ENCODE measurements around the gene JMJD4.

Gene JMJD4

GRCh38 chr1:227747948-227748495, 12.9 kb upstream of the JMJD4 start:
- no peak overlapping the region for H3K4me2 ChIP-seq (ENCODE audit: low read length)
- TF ChIP-seq EZH2phosphoT487 (IDR thresholded peaks at IDR 0.05; ENCODE audit: borderline replicate concordance, low read length) = no peak
- TF ChIP-seq, protein P1, sequence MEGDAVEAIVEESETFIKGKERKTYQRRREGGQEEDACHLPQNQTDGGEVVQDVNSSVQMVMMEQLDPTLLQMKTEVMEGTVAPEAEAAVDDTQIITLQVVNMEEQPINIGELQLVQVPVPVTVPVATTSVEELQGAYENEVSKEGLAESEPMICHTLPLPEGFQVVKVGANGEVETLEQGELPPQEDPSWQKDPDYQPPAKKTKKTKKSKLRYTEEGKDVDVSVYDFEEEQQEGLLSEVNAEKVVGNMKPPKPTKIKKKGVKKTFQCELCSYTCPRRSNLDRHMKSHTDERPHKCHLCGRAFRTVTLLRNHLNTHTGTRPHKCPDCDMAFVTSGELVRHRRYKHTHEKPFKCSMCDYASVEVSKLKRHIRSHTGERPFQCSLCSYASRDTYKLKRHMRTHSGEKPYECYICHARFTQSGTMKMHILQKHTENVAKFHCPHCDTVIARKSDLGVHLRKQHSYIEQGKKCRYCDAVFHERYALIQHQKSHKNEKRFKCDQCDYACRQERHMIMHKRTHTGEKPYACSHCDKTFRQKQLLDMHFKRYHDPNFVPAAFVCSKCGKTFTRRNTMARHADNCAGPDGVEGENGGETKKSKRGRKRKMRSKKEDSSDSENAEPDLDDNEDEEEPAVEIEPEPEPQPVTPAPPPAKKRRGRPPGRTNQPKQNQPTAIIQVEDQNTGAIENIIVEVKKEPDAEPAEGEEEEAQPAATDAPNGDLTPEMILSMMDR (IDR thresholded peaks at IDR 0.05; ENCODE audit: low read depth, low read length, poor library complexity, severe bottlenecking) = no peak
- H3K9me3 ChIP-seq (ENCODE audit: control insufficient read depth, insufficient read depth, low read length) = no peaks in the 10 kb centered on the region
- no peaks in the 10 kb centered on the region for H3F3A ChIP-seq (ENCODE audit: control insufficient read depth, insufficient read depth)
- no peaks in the 10 kb centered on the region for H3K27me3 ChIP-seq (ENCODE audit: control insufficient read depth, low read length)
- no peaks in the 10 kb centered on the region for H3K4me1 ChIP-seq (ENCODE audit: control insufficient read depth, low read length)
- H3K79me2 ChIP-seq (ENCODE audit: control insufficient read depth, low read length) = peaks cover 43% of the 10 kb centered on the region
- no peak overlapping the region for H3K4me3 ChIP-seq (ENCODE audit: low read length)
- no peak overlapping the region for H3K27ac ChIP-seq (ENCODE audit: low read depth, low read length)
- H3K9me2 ChIP-seq (replicated peaks; ENCODE audit: control insufficient read depth, low read length) = no peaks in the 10 kb centered on the region
- H4K20me1 ChIP-seq (ENCODE audit: control insufficient read depth, insufficient read depth, low read depth, low read length) = 0 out of 2 replicates have a peak, but pooled peaks cover 4% of the 10 kb centered on the region
- no peaks in the 10 kb centered on the region; the same call in 1 of the 2 replicates for H3K36me3 ChIP-seq (ENCODE audit: control insufficient read depth, low read length)

GRCh38 chr1:227747382-227747781, 12.3 kb upstream of the JMJD4 start:
- Histone ChIP-seq H3F3A (ENCODE audit: control insufficient read depth, insufficient read depth) (no peaks in the 10 kb centered on the region), H3K9me3 (ENCODE audit: control insufficient read depth, insufficient read depth, low read length) (no peaks in the 10 kb centered on the region), H3K4me3 (ENCODE audit: low read length) (no peak overlapping the region), H4K20me1 (ENCODE audit: control insufficient read depth, insufficient read depth, low read depth, low read length) (0 out of 2 replicates have a peak, but pooled peaks cover 4% of the 10 kb centered on the region), H3K27me3 (ENCODE audit: control insufficient read depth, low read length) (no peaks in the 10 kb centered on the region), H3K27ac (ENCODE audit: low read depth, low read length) (no peak overlapping the region), H3K4me1 (ENCODE audit: control insufficient read depth, low read length) (no peaks in the 10 kb centered on the region), H3K9me2 (replicated peaks; ENCODE audit: control insufficient read depth, low read length) (no peaks in the 10 kb centered on the region), H3K36me3 (ENCODE audit: control insufficient read depth, low read length) (no peaks in the 10 kb centered on the region; the same call in 1 of the 2 replicates), H3K79me2 (ENCODE audit: control insufficient read depth, low read length) (peaks cover 48% of the 10 kb centered on the region), H3K4me2 (ENCODE audit: low read length) (no peak overlapping the region)
- TF ChIP-seq EZH2phosphoT487 (IDR thresholded peaks at IDR 0.05; ENCODE audit: borderline replicate concordance, low read length) = no peak
- TF ChIP-seq, protein P1 (IDR thresholded peaks at IDR 0.05; ENCODE audit: low read depth, low read length, poor library complexity, severe bottlenecking) = no peak

DNA sequence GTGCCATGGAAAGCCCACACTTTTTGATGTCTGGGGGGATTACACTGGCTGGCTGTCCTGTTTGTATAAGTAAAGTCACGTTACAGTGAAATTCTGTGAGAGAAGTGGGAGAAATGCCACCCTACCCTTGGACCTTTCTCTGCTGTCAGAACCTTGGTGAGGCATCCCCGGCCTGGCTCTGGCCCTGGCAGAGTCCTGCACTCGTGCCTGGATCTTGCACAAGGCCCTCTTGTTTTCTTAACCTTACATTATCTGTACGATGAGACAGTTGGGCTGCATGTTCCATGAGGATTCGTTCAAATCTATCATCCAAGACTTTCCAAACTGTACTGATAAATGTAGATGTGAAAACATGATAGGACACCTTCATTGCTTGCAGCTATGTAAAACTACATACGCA, 11.6 kb upstream of the JMJD4 start:
- no peaks in the 10 kb centered on the region for H3K9me2 ChIP-seq (replicated peaks; ENCODE audit: control insufficient read depth, low read length)
- H3K27ac ChIP-seq (ENCODE audit: low read depth, low read length) = no peak overlapping the region
- H3K4me3 ChIP-seq (ENCODE audit: low read length) = no peak overlapping the region
- no peak for TF ChIP-seq EZH2phosphoT487 (IDR thresholded peaks at IDR 0.05; ENCODE audit: borderline replicate concordance, low read length)
- TF ChIP-seq, protein P1 (IDR thresholded peaks at IDR 0.05; ENCODE audit: low read depth, low read length, poor library complexity, severe bottlenecking) = no peak
- no peaks in the 10 kb centered on the region for H3K9me3 ChIP-seq (ENCODE audit: control insufficient read depth, insufficient read depth, low read length)
- 0 out of 2 replicates have a peak, but pooled peaks cover 4% of the 10 kb centered on the region for H4K20me1 ChIP-seq (ENCODE audit: control insufficient read depth, insufficient read depth, low read depth, low read length)
- no peaks in the 10 kb centered on the region for H3K27me3 ChIP-seq (ENCODE audit: control insufficient read depth, low read length)
- no peaks in the 10 kb centered on the region for H3K4me1 ChIP-seq (ENCODE audit: control insufficient read depth, low read length)
- peaks cover 50% of the 10 kb centered on the region for H3K79me2 ChIP-seq (ENCODE audit: control insufficient read depth, low read length)
- no peaks in the 10 kb centered on the region for H3F3A ChIP-seq (ENCODE audit: control insufficient read depth, insufficient read depth)
- no peak overlapping the region for H3K4me2 ChIP-seq (ENCODE audit: low read length)
- no peaks in the 10 kb centered on the region; the same call in 1 of the 2 replicates for H3K36me3 ChIP-seq (ENCODE audit: control insufficient read depth, low read length)

All from DOHH2 (cell line).